Measurements from ENCODE around the gene KCNG2.

Gene KCNG2

GRCh38 chr18:79800371-79801180 is 2.8 kb downstream of the KCNG2 start:
- no peak for DNase-seq

GRCh38 chr18:79801217-79801616 is 3.5 kb downstream of the KCNG2 start:
- DNase-seq: no peak

- DNase-seq: no peak
Observed at GRCh38 chr18:79801641-79802040, 3.9 kb downstream of the KCNG2 start.

- DNase-seq: no peak
Observed at GRCh38 chr18:79802298-79802697, 4.6 kb downstream of the KCNG2 start.

- DNase-seq: no peak
Observed at GRCh38 chr18:79803611-79804051, 5.9 kb downstream of the KCNG2 start.

- DNase-seq: no peak
Observed at GRCh38 chr18:79804130-79804787, 6.5 kb downstream of the KCNG2 start.

GRCh38 chr18:79805211-79805887 is 7.6 kb downstream of the KCNG2 start:
- DNase-seq: no peak

GRCh38 chr18:79805926-79806487 is 8.3 kb downstream of the KCNG2 start:
- DNase-seq: no peak

- DNase-seq: no peak
Observed at GRCh38 chr18:79806976-79807841, 9.5 kb downstream of the KCNG2 start.

- no peak for DNase-seq
Observed at GRCh38 chr18:79809482-79810192, 11.9 kb downstream of the KCNG2 start.

- no peak for DNase-seq
Observed at GRCh38 chr18:79812052-79812451, 14.3 kb downstream of the KCNG2 start.

- DNase-seq: no peak
Observed at GRCh38 chr18:79814373-79814772, 16.6 kb downstream of the KCNG2 start.

- no peak for DNase-seq
Observed at GRCh38 chr18:79815657-79816056, 17.9 kb downstream of the KCNG2 start.

- DNase-seq: no peak
Observed at GRCh38 chr18:79816092-79816491, 18.4 kb downstream of the KCNG2 start.

- no peak for DNase-seq
Observed at GRCh38 chr18:79816981-79817606, 19.4 kb downstream of the KCNG2 start.

GRCh38 chr18:79817607-79817998 is 19.9 kb downstream of the KCNG2 start:
- no peak for DNase-seq

GRCh38 chr18:79818036-79818435 is 20.3 kb downstream of the KCNG2 start:
- no peak for DNase-seq

GRCh38 chr18:79818631-79819030 is 20.9 kb downstream of the KCNG2 start:
- no peak for DNase-seq

- DNase-seq: no peak
Observed at GRCh38 chr18:79819064-79819967, 21.6 kb downstream of the KCNG2 start.

GRCh38 chr18:79819968-79820351 is 22.2 kb downstream of the KCNG2 start:
- no peak for DNase-seq

Data from DMS153 (cell line).